Umbilical cord (tissue), 2 donors: ENCODE data around the gene PDCD5. TPM values are rescaled to one million over a fixed set of nuclear protein-coding genes. Genes with fewer than 3 reads are reported as not detected.
"Not testable (repeated sequence)": the region's sequence is repeated elsewhere in the genome, so short reads cannot be mapped to it uniquely, and the experiment has no call there.

ENCODE experiments used
- DNase-seq: peaks from one replicate; pipeline ENCODE4 v3.0.0-alpha.2; 2015; ENCODE audit warnings: low spot score
- total RNA-seq: library from RNA; depleted of rRNA; stranded (reverse); fragments of >200 nt; gene quantifications from one replicate; pipeline ENCODE4 v1.2.3, GENCODE V29; 2014; ENCODE audit warnings: low replicate concordance; ENCODE audit not compliant: insufficient read depth

PDCD5 gene
- total RNA-seq, result 92.2 TPM

- peak; percentile 98 for DNase-seq
Measured at GRCh38 chr19:32580901-32581704, at the start of gene PDCD5. Gene PDCD5 (plus strand): TSS chr19:32581190. CDS start chr19:32581262, 72 bp downstream.

- no peak for DNase-seq
Measured at GRCh38 chr19:32532233-32532632, 48.8 kb upstream of the PDCD5 start.

GRCh38 chr19:32537580-32537979 lies 43.4 kb upstream of the PDCD5 start:
- no peak for DNase-seq

- no peak for DNase-seq
Measured at GRCh38 chr19:32539240-32539916, 41.6 kb upstream of the PDCD5 start.

- no peak for DNase-seq
Measured at GRCh38 chr19:32540621-32541020, 40.4 kb upstream of the PDCD5 start.

- not testable (repeated sequence) for DNase-seq
Measured at GRCh38 chr19:32541376-32541775, 39.6 kb upstream of the PDCD5 start.

GRCh38 chr19:32542477-32543108 lies 38.4 kb upstream of the PDCD5 start:
- DNase-seq, result no peak

GRCh38 chr19:32543115-32543900 lies 37.7 kb upstream of the PDCD5 start:
- DNase-seq, result no peak

GRCh38 chr19:32544917-32545316 lies 36.1 kb upstream of the PDCD5 start:
- no peak for DNase-seq

GRCh38 chr19:32550666-32551065 lies 30.3 kb upstream of the PDCD5 start:
- no peak for DNase-seq

GRCh38 chr19:32555786-32556185 lies 25.2 kb upstream of the PDCD5 start:
- DNase-seq, result no peak

- no peak for DNase-seq
Measured at GRCh38 chr19:32558607-32559228, 22.3 kb upstream of the PDCD5 start.

GRCh38 chr19:32563761-32564160 lies 17.2 kb upstream of the PDCD5 start:
- no peak for DNase-seq

- DNase-seq, result no peak
Measured at GRCh38 chr19:32566246-32566830, 14.7 kb upstream of the PDCD5 start.

- no peak for DNase-seq
Measured at GRCh38 chr19:32567486-32567885, 13.5 kb upstream of the PDCD5 start.

- DNase-seq, result peak; percentile 52
Measured at GRCh38 chr19:32570081-32570785, 10.8 kb upstream of the PDCD5 start.

GRCh38 chr19:32571471-32572075 lies 9.4 kb upstream of the PDCD5 start:
- not testable (repeated sequence) for DNase-seq

GRCh38 chr19:32572700-32573491 lies 8.1 kb upstream of the PDCD5 start:
- not testable (repeated sequence) for DNase-seq

GRCh38 chr19:32573492-32573794 lies 7.5 kb upstream of the PDCD5 start:
- DNase-seq, result no peak
